ENCODE measurements around the gene GK. TPM values are rescaled to one million over a fixed set of nuclear protein-coding genes. Genes with fewer than 3 reads are reported as not detected.

Gene GK
- total and polyA plus RNA-seq, 9 of the 15 experiments (the other 6 are each of a cell fraction or from before 2014, with no cell fraction given) = 8.0 to 15.7 (median 12.4) TPM

DNA sequence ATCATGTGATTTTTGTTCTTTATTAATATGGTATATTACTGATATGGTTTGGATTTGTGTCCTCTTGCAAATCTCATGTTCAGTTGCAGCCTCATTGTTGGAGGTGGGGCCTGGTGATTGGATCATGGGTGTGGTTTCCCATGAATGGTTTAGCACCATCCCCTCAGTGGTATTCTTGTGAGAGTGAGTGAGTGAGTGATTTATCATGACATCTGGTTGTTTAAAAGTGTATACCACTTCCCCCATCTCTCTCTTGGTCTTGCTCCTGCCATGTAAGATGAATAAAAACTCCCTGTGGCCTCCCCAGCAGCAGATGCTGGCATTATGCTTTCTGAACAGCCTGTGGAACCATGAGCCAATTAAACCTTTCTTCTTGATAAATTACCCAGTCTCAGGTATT is 124.4 kb downstream of the GK start:
- ChIA-PET CTCF (ENCODE audit: low intra/inter-chr PET ratio) (no interaction called here), POLR2A (no interaction called here)
- H3K4me3 ChIP-seq = no peak overlapping the region
- H3K4me1 ChIP-seq (replicated peaks in 1 of 2; ENCODE audit: control insufficient read depth in 2 of 2, insufficient read depth in 2 of 2, low read length in 2 of 2) = no peaks in the 10 kb centered on the region
- H3K9me3 ChIP-seq (replicated peaks; ENCODE audit: control insufficient read depth, insufficient read depth, low read depth, low read length) = no peaks in the 10 kb centered on the region
- no peak overlapping the region for H2AFZ ChIP-seq (ENCODE audit: low read depth, low read length)
- no TSS peak for BruUV-seq (replicated peaks)
- ATAC-seq = no peak
- no peaks in the 10 kb centered on the region for H3K36me3 ChIP-seq (ENCODE audit: control insufficient read depth, insufficient read depth, low read length)
- no peak for FAIRE-seq
- no peak overlapping the region for H3K4me2 ChIP-seq (ENCODE audit: insufficient read depth, low read length)
- H4K20me1 ChIP-seq (replicated peaks; ENCODE audit: control insufficient read depth, insufficient read depth, low read length) = no peaks in the 10 kb centered on the region
- intact Hi-C loops (cut with micrococcal nuclease) = no loop called here
- TF ChIP-seq PML (IDR thresholded peaks at IDR 0.05; ENCODE audit: low read length) = no peak
- TF ChIP-seq MEIS2 (IDR thresholded peaks at IDR 0.05; ENCODE audit: partially characterized antibody) = peak; percentile 32
- in situ Hi-C loops (cut with MboI) = no loop called here
- H3K27ac ChIP-seq (ENCODE audit: extremely low read depth, low read depth, low read length) = no peak overlapping the region
- no peak for DNase-seq (ENCODE audit: extremely low read depth in 1 of 4, low spot score in 3 of 4)
- H3K9ac ChIP-seq (ENCODE audit: insufficient read depth in 1 of 2, low read depth in 2 of 2, low read length in 2 of 2) = no peak overlapping the region
- H3K9me1 ChIP-seq (ENCODE audit: control insufficient read depth, insufficient read depth, low read length) = no peaks in the 10 kb centered on the region
- H3K79me2 ChIP-seq (ENCODE audit: control insufficient read depth, insufficient read depth, low read length) = no peaks in the 10 kb centered on the region
- peaks cover 0 to 7% of the 10 kb centered on the region in 2 experiments; a peak in 2 of 5 replicates for H3K27me3 ChIP-seq (ENCODE audit: control insufficient read depth in 2 of 2, insufficient read depth in 2 of 2, low read length in 2 of 2)

- Histone ChIP-seq H3K9me1 (ENCODE audit: control insufficient read depth, insufficient read depth, low read length) (no peaks in the 10 kb centered on the region), H4K20me1 (replicated peaks; ENCODE audit: control insufficient read depth, insufficient read depth, low read length) (no peaks in the 10 kb centered on the region), H3K36me3 (ENCODE audit: control insufficient read depth, insufficient read depth, low read length) (no peaks in the 10 kb centered on the region), H3K9me3 (replicated peaks; ENCODE audit: control insufficient read depth, insufficient read depth, low read depth, low read length) (no peaks in the 10 kb centered on the region), H3K9ac (ENCODE audit: insufficient read depth in 1 of 2, low read depth in 2 of 2, low read length in 2 of 2) (no peak overlapping the region), H3K4me3 (no peak overlapping the region), H2AFZ (ENCODE audit: low read depth, low read length) (no peak overlapping the region), H3K27me3 (ENCODE audit: control insufficient read depth in 2 of 2, insufficient read depth in 2 of 2, low read length in 2 of 2) (peaks cover 0 to 7% of the 10 kb centered on the region in 2 experiments; a peak in 2 of 5 replicates), H3K27ac (ENCODE audit: extremely low read depth, low read depth, low read length) (no peak overlapping the region), H3K4me1 (replicated peaks in 1 of 2; ENCODE audit: control insufficient read depth in 2 of 2, insufficient read depth in 2 of 2, low read length in 2 of 2) (no peaks in the 10 kb centered on the region), H3K4me2 (ENCODE audit: insufficient read depth, low read length) (no peak overlapping the region), H3K79me2 (ENCODE audit: control insufficient read depth, insufficient read depth, low read length) (no peaks in the 10 kb centered on the region)
- FAIRE-seq = no peak
- in situ Hi-C loops (cut with MboI) = no loop called here
- WGBS (ENCODE audit: insufficient coverage, low coverage, missing lambda C conversion rate) = 8% methylated on average over 17 of the region's 19 CpGs
- POLR2A ChIA-PET = no interaction called here
- CTCF ChIA-PET (ENCODE audit: low intra/inter-chr PET ratio) = no interaction called here
- DNase-seq (ENCODE audit: extremely low read depth in 1 of 4, low spot score in 3 of 4) = peak in 1 of 4 experiments; percentile 6
- no TSS peak for BruUV-seq (replicated peaks)
- intact Hi-C loops (cut with micrococcal nuclease) = no loop called here
- peak; percentile 68; the same call in 2 of the 3 replicates for ATAC-seq
- TF ChIP-seq, protein P1, sequence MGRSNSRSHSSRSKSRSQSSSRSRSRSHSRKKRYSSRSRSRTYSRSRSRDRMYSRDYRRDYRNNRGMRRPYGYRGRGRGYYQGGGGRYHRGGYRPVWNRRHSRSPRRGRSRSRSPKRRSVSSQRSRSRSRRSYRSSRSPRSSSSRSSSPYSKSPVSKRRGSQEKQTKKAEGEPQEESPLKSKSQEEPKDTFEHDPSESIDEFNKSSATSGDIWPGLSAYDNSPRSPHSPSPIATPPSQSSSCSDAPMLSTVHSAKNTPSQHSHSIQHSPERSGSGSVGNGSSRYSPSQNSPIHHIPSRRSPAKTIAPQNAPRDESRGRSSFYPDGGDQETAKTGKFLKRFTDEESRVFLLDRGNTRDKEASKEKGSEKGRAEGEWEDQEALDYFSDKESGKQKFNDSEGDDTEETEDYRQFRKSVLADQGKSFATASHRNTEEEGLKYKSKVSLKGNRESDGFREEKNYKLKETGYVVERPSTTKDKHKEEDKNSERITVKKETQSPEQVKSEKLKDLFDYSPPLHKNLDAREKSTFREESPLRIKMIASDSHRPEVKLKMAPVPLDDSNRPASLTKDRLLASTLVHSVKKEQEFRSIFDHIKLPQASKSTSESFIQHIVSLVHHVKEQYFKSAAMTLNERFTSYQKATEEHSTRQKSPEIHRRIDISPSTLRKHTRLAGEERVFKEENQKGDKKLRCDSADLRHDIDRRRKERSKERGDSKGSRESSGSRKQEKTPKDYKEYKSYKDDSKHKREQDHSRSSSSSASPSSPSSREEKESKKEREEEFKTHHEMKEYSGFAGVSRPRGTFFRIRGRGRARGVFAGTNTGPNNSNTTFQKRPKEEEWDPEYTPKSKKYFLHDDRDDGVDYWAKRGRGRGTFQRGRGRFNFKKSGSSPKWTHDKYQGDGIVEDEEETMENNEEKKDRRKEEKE (IDR thresholded peaks at IDR 0.05; ENCODE audit: borderline replicate concordance in 1 of 2, control insufficient read depth in 1 of 2, low read depth in 2 of 2, low read length in 1 of 2) = no peak
- TF ChIP-seq ZNF584 (CRISPR knock-in tag; IDR thresholded peaks at IDR 0.05; ENCODE audit: low read depth) (no peak), ZNF778 (CRISPR knock-in tag; IDR thresholded peaks at IDR 0.05) (no peak), ZNF232 (CRISPR knock-in tag; IDR thresholded peaks at IDR 0.05) (no peak), ZNF134 (CRISPR knock-in tag; conservative IDR thresholded peaks at IDR 0.05) (no peak)
- TF ChIP-seq, protein P2, sequence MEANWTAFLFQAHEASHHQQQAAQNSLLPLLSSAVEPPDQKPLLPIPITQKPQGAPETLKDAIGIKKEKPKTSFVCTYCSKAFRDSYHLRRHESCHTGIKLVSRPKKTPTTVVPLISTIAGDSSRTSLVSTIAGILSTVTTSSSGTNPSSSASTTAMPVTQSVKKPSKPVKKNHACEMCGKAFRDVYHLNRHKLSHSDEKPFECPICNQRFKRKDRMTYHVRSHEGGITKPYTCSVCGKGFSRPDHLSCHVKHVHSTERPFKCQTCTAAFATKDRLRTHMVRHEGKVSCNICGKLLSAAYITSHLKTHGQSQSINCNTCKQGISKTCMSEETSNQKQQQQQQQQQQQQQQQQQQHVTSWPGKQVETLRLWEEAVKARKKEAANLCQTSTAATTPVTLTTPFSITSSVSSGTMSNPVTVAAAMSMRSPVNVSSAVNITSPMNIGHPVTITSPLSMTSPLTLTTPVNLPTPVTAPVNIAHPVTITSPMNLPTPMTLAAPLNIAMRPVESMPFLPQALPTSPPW (CRISPR knock-in tag; IDR thresholded peaks at IDR 0.05) = no peak
Observed at GRCh38 chrX:30779453-30780030, 126.3 kb downstream of the GK start.

Measured in K562 (cell line).